ENCODE measurements around the gene SMO. TPM values are rescaled to one million over a fixed set of nuclear protein-coding genes. Genes with fewer than 3 reads are reported as not detected.

SMO gene
- total and polyA plus RNA-seq, 2 experiments from 2014 or later: 13.1 to 61.5 TPM

DNA sequence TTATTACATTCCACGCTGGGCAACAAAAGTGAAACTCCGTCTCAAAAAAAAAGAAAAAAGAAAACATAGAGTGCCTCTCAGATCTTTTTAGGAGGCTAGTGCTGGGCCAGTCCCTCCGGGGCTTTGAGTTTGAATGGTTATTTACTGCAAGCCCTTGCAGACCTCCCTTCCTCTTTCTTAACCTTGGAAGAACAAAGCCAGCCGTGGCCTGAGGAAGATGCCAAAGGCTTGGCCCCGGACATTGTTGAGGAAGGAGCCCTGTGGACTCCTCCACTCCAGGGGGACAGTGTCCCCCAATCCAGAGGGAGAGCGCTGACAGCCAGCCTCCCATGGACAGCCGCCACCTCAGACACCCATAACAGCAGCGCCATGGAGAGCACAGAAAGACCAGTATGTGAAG, 38.9 kb upstream of the SMO start (continued):
- TF ChIP-seq, protein P1, sequence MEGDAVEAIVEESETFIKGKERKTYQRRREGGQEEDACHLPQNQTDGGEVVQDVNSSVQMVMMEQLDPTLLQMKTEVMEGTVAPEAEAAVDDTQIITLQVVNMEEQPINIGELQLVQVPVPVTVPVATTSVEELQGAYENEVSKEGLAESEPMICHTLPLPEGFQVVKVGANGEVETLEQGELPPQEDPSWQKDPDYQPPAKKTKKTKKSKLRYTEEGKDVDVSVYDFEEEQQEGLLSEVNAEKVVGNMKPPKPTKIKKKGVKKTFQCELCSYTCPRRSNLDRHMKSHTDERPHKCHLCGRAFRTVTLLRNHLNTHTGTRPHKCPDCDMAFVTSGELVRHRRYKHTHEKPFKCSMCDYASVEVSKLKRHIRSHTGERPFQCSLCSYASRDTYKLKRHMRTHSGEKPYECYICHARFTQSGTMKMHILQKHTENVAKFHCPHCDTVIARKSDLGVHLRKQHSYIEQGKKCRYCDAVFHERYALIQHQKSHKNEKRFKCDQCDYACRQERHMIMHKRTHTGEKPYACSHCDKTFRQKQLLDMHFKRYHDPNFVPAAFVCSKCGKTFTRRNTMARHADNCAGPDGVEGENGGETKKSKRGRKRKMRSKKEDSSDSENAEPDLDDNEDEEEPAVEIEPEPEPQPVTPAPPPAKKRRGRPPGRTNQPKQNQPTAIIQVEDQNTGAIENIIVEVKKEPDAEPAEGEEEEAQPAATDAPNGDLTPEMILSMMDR (conservative IDR thresholded peaks at IDR 0.05; ENCODE audit: low read depth in 2 of 2): no peak

DNA sequence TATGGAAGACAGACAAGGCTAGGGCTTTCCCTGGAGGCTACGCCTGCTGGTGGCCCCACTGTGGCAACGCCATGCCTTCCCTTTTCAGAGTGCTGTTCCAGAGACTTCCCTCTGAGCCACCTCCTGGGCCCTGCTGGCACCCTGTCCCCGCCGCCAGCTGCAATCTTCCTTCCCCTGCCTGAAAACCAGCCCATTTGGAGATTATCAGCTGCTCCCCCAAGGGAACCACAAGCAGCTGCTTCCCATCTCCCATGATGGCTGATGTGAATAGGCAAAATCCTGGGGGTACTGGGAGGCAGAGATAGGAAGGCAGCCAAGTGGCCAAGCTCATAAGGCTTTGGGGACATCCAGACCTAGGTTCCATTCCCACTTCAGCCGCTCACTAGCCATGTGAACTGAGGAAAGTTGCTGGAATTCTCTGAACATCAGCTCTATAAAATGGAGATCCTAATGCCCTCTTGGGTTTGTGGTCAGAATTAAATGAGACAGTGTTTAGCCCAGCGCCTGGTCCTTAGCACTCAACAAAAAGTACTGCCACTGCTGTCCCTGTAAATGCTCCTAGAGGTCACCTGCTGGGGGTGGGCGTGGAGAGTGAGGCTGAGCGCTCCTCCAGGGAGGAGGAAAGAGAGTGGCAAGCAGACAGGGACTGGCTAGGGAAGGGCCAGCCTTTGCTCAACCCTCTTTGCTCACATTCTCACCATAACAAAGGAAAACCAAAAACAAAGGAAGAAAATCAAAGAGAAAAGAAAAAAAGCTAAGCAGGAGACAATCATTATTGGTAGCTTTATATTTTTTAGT, 38.0 kb upstream of the SMO start:
- Mint-ChIP-seq H3K9me3 (no peaks in the 10 kb centered on the region), H3K36me3 (ENCODE audit: low read depth) (peaks cover 2% of the 10 kb centered on the region; the same call in 1 of the 3 replicates), H3K27ac (no peak overlapping the region), H3K4me1 (peaks cover 20% of the 10 kb centered on the region), H3K4me3 (no peak overlapping the region; the same call in 2 of the 3 replicates), H3K27me3 (ENCODE audit: insufficient read depth, low read depth, poor library complexity) (peaks cover 2% of the 10 kb centered on the region)
- Histone ChIP-seq H3K79me2 (replicated peaks; ENCODE audit: insufficient read depth) (peaks cover 3% of the 10 kb centered on the region), H3K36me3 (ENCODE audit: insufficient read depth) (no peaks in the 10 kb centered on the region), H2AFZ (no peak overlapping the region), H3K9me2 (ENCODE audit: insufficient read depth) (0 out of 2 replicates have a peak, but pooled peaks cover 3% of the 10 kb centered on the region), H3K27me3 (ENCODE audit: insufficient read depth) (no peaks in the 10 kb centered on the region), H3F3A (replicated peaks; ENCODE audit: low read depth) (no peaks in the 10 kb centered on the region), H3K27ac (ENCODE audit: low read depth) (no peak overlapping the region), H3K4me1 (ENCODE audit: insufficient read depth) (peaks cover 7% of the 10 kb centered on the region), H3K4me3 (no peak overlapping the region), H4K20me1 (replicated peaks; ENCODE audit: insufficient read depth) (no peaks in the 10 kb centered on the region), H3K4me2 (0 out of 2 replicates have a peak overlapping the region, but pooled peaks have one; percentile 55)
- DNase-seq (ENCODE audit: low spot score): peak; percentile 61
- peak; percentile 98 for ATAC-seq
- no peak for TF ChIP-seq EZH2phosphoT487 (IDR thresholded peaks at IDR 0.05; ENCODE audit: unreplicated experiment)
- TF ChIP-seq, protein P2, sequence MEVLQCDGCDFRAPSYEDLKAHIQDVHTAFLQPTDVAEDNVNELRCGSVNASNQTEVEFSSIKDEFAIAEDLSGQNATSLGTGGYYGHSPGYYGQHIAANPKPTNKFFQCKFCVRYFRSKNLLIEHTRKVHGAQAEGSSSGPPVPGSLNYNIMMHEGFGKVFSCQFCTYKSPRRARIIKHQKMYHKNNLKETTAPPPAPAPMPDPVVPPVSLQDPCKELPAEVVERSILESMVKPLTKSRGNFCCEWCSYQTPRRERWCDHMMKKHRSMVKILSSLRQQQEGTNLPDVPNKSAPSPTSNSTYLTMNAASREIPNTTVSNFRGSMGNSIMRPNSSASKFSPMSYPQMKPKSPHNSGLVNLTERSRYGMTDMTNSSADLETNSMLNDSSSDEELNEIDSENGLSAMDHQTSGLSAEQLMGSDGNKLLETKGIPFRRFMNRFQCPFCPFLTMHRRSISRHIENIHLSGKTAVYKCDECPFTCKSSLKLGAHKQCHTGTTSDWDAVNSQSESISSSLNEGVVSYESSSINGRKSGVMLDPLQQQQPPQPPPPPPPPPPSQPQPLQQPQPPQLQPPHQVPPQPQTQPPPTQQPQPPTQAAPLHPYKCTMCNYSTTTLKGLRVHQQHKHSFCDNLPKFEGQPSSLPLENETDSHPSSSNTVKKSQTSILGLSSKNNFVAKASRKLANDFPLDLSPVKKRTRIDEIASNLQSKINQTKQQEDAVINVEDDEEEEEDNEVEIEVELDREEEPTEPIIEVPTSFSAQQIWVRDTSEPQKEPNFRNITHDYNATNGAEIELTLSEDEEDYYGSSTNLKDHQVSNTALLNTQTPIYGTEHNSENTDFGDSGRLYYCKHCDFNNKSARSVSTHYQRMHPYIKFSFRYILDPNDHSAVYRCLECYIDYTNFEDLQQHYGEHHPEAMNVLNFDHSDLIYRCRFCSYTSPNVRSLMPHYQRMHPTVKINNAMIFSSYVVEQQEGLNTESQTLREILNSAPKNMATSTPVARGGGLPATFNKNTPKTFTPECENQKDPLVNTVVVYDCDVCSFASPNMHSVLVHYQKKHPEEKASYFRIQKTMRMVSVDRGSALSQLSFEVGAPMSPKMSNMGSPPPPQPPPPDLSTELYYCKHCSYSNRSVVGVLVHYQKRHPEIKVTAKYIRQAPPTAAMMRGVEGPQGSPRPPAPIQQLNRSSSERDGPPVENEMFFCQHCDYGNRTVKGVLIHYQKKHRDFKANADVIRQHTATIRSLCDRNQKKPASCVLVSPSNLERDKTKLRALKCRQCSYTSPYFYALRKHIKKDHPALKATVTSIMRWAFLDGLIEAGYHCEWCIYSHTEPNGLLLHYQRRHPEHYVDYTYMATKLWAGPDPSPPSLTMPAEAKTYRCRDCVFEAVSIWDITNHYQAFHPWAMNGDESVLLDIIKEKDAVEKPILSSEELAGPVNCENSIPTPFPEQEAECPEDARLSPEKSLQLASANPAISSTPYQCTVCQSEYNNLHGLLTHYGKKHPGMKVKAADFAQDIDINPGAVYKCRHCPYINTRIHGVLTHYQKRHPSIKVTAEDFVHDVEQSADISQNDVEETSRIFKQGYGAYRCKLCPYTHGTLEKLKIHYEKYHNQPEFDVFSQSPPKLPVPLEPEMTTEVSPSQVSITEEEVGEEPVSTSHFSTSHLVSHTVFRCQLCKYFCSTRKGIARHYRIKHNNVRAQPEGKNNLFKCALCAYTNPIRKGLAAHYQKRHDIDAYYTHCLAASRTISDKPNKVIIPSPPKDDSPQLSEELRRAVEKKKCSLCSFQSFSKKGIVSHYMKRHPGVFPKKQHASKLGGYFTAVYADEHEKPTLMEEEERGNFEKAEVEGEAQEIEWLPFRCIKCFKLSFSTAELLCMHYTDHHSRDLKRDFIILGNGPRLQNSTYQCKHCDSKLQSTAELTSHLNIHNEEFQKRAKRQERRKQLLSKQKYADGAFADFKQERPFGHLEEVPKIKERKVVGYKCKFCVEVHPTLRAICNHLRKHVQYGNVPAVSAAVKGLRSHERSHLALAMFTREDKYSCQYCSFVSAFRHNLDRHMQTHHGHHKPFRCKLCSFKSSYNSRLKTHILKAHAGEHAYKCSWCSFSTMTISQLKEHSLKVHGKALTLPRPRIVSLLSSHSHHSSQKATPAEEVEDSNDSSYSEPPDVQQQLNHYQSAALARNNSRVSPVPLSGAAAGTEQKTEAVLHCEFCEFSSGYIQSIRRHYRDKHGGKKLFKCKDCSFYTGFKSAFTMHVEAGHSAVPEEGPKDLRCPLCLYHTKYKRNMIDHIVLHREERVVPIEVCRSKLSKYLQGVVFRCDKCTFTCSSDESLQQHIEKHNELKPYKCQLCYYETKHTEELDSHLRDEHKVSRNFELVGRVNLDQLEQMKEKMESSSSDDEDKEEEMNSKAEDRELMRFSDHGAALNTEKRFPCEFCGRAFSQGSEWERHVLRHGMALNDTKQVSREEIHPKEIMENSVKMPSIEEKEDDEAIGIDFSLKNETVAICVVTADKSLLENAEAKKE (CRISPR knock-in tag; IDR thresholded peaks at IDR 0.05): no peak
- TF ChIP-seq, protein P1 (conservative IDR thresholded peaks at IDR 0.05; ENCODE audit: low read depth in 2 of 2): no peak
- TF ChIP-seq EZH2 (IDR thresholded peaks at IDR 0.05; ENCODE audit: low read depth, unreplicated experiment): no peak
- no peak for TF ChIP-seq CREB1 (CRISPR knock-in tag; IDR thresholded peaks at IDR 0.05; ENCODE audit: low read depth)
- TF ChIP-seq NANOG (IDR thresholded peaks at IDR 0.05; ENCODE audit: borderline replicate concordance): no peak
- no peak for TF ChIP-seq JUNB (IDR thresholded peaks at IDR 0.05; ENCODE audit: unreplicated experiment)

Measured in GM23338 (cell line).